SK-N-SH (cell line): ENCODE results near the gene PTDSS2. TPM values are rescaled to one million over a fixed set of nuclear protein-coding genes. Genes with fewer than 3 reads are reported as not detected.

ENCODE experiments used
- CTCF ChIA-PET: fragments of 300-600, 350-600 bp; formaldehyde crosslinking; extraction: SDS; loops from one replicate; lab custom pipeline; 2021; lab: Yijun Ruan, JAX
- POLR2A ChIA-PET: fragments of 350-600 bp; sonication (Branson Sonifier 250); formaldehyde crosslinking; extraction: SDS; loops from one replicate; lab custom pipeline; 2020; ENCODE audit warnings: antibody characterized with exemption, inconsistent platforms; lab: Yijun Ruan, JAX
- DNase-seq: peaks from one replicate; pipeline ENCODE4 v3.0.0; 2012
- H2AFZ ChIP-seq: fragments of 200-600 bp; sonication (generic); 2 replicates; pipeline ENCODE4 v1.8.1; 2016; ENCODE audit warnings: antibody characterized with exemption, mild to moderate bottlenecking, low read depth
- H3F3A ChIP-seq: fragments of 200-600 bp; sonication (generic); replicated peaks from 2 replicates; pipeline ENCODE3; 2016; ENCODE audit warnings: antibody characterized with exemption, mild to moderate bottlenecking; ENCODE audit not compliant: insufficient read depth
- H3K27ac ChIP-seq, 2 experiments: fragments of 200-500 bp in 1 of 2; fragments of 200-600 bp in 1 of 2; sonication (Bioruptor generic) in 1 of 2; sonication (generic), shearing (Covaris generic) in 1 of 2; 2 replicates each; pipeline versions ENCODE4 v1.5.1 to v1.6.1; 2014 to 2016; ENCODE audit warnings: low read depth in 2 of 2, inconsistent platforms in 1 of 2, low read length in 1 of 2, mild to moderate bottlenecking in 1 of 2, mixed read lengths in 1 of 2
- H3K27me3 ChIP-seq: fragments of 200-600 bp; sonication (generic), shearing (Covaris generic); 2 replicates; pipeline ENCODE4 v1.6.1; 2016; ENCODE audit warnings: mixed run types; ENCODE audit not compliant: insufficient read depth
- H3K36me3 ChIP-seq, 2 experiments: fragments of 200-500 bp in 1 of 2; fragments of 200-600 bp in 1 of 2; sonication (Bioruptor generic) in 1 of 2; sonication (generic) in 1 of 2; replicated peaks in 1 of 2; 2 replicates each; pipeline versions ENCODE3 to v1.5.1; 2014 to 2016; ENCODE audit warnings: low read length in 1 of 2, mild to moderate bottlenecking in 1 of 2; ENCODE audit not compliant: insufficient read depth in 2 of 2, control insufficient read depth in 1 of 2
- H3K4me1 ChIP-seq, 2 experiments: fragments of 200-500 bp in 1 of 2; fragments of 200-600 bp in 1 of 2; sonication (Bioruptor generic) in 1 of 2; sonication (generic), shearing (Covaris generic) in 1 of 2; 2 replicates each; pipeline versions ENCODE4 v1.5.1 to v1.6.1; 2014 to 2016; ENCODE audit warnings: low read depth in 1 of 2, low read length in 1 of 2, mixed run types in 1 of 2; ENCODE audit not compliant: insufficient read depth in 2 of 2, control insufficient read depth in 1 of 2
- H3K4me2 ChIP-seq: fragments of 200-600 bp; sonication (generic), shearing (Covaris generic); 2 replicates; pipeline ENCODE4 v1.6.1; 2017; ENCODE audit warnings: mixed run types
- H3K4me3 ChIP-seq, 2 experiments: fragments of 200-500 bp in 1 of 2; fragments of 200-600 bp in 1 of 2; sonication (Bioruptor generic) in 1 of 2; sonication (generic), shearing (Covaris generic) in 1 of 2; 2 replicates each; pipeline versions ENCODE4 v1.5.1 to v1.8.1; 2014 to 2016; ENCODE audit warnings: low read depth in 2 of 2, inconsistent platforms in 1 of 2, low read length in 1 of 2, mild to moderate bottlenecking in 1 of 2, mixed read lengths in 1 of 2, moderate library complexity in 1 of 2
- H3K79me2 ChIP-seq: fragments of 200-600 bp; sonication (generic); 2 replicates; pipeline ENCODE4 v1.8.1; 2017; ENCODE audit warnings: mild to moderate bottlenecking; ENCODE audit not compliant: insufficient read depth
- H3K9ac ChIP-seq: fragments of 200-600 bp; sonication (generic); 2 replicates; pipeline ENCODE4 v1.6.1; 2017; ENCODE audit warnings: mixed run types
- H3K9me2 ChIP-seq: fragments of 200-600 bp; sonication (generic); 2 replicates; pipeline ENCODE4 v1.6.1; 2017; ENCODE audit warnings: mixed run types
- H3K9me3 ChIP-seq: fragments of 200-600 bp; sonication (generic); 2 replicates; pipeline ENCODE4 v1.6.1; 2017; ENCODE audit warnings: mixed run types, mild to moderate bottlenecking, moderate library complexity
- H4K20me1 ChIP-seq: fragments of 200-600 bp; sonication (generic); 2 replicates; pipeline ENCODE4 v1.6.1; 2017; ENCODE audit warnings: mild to moderate bottlenecking, mixed run types; ENCODE audit not compliant: insufficient read depth
- CHD2 ChIP-seq: fragments of 150-350 bp; IDR thresholded peaks from 2 replicates; pipeline ENCODE4 v1.6.1; 2018; ENCODE audit warnings: low read length; ENCODE audit not compliant: partially characterized antibody
- FOXM1 ChIP-seq: IDR thresholded peaks from 2 replicates; pipeline ENCODE4 v1.4.0; 2012; ENCODE audit warnings: low read depth, mild to moderate bottlenecking
- GABPA ChIP-seq: IDR thresholded peaks from 2 replicates; pipeline ENCODE4 v1.4.0; 2012; ENCODE audit warnings: low read depth, mild to moderate bottlenecking
- MXI1 ChIP-seq: IDR thresholded peaks from 2 replicates; pipeline ENCODE4 v1.6.1; 2012; ENCODE audit warnings: mild to moderate bottlenecking, low read depth, low read length, improper control_type of control experiment
- NFIC ChIP-seq: IDR thresholded peaks from 2 replicates; pipeline ENCODE4 v1.4.0; 2012; ENCODE audit warnings: borderline replicate concordance
- NRF1 ChIP-seq: IDR thresholded peaks from 2 replicates; pipeline ENCODE4 v1.6.1; 2012; ENCODE audit warnings: low read depth, mild to moderate bottlenecking, low read length
- POLR2AphosphoS5 ChIP-seq: IDR thresholded peaks from 2 replicates; pipeline ENCODE4 v1.6.1; 2012; ENCODE audit warnings: low read depth, low read length
- RCOR1 ChIP-seq: fragments of 150-350 bp; IDR thresholded peaks from 2 replicates; pipeline ENCODE4 v1.6.1; 2017; ENCODE audit warnings: antibody characterized with exemption, low read length
- REST ChIP-seq: IDR thresholded peaks from 2 replicates; pipeline ENCODE4 v1.6.1; 2012; ENCODE audit warnings: mild to moderate bottlenecking, low read depth, low read length, moderate library complexity
- USF1 ChIP-seq: IDR thresholded peaks from 2 replicates; pipeline ENCODE4 v1.4.0; 2012; ENCODE audit warnings: low read depth, borderline replicate concordance
- WGBS: methylation state at CpG from one replicate; pipeline ENCODE4 v1.1.6; 2017; ENCODE audit warnings: low lambda C conversion rate; 5-methylcytosine and 5-hydroxymethylcytosine counted together
- polyA plus RNA-seq, 3 experiments: library from polyadenylated mRNA; depleted of rRNA; stranded (reverse); fragments of >200 nt; gene quantifications; 2 replicates each; pipeline ENCODE4 v1.2.3, GENCODE V29; 2012
- TF ChIP-seq, protein P1 (sequence below): IDR thresholded peaks from 2 replicates; pipeline ENCODE4; 2012
- TF ChIP-seq, protein P2 (sequence below): IDR thresholded peaks from 2 replicates; pipeline ENCODE4 v1.4.0; 2012; ENCODE audit warnings: low read depth, borderline replicate concordance

PTDSS2 gene
- polyA plus RNA-seq, 1 of the 3 experiments (the other 2 are of a cell fraction), result 28.6 TPM

- TF ChIP-seq, protein P1, sequence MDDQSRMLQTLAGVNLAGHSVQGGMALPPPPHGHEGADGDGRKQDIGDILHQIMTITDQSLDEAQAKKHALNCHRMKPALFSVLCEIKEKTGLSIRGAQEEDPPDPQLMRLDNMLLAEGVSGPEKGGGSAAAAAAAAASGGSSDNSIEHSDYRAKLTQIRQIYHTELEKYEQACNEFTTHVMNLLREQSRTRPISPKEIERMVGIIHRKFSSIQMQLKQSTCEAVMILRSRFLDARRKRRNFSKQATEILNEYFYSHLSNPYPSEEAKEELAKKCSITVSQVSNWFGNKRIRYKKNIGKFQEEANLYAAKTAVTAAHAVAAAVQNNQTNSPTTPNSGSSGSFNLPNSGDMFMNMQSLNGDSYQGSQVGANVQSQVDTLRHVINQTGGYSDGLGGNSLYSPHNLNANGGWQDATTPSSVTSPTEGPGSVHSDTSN, result no peak
- no peak for TF ChIP-seq USF1
- TF ChIP-seq NFIC, result no peak
- no peak for TF ChIP-seq MXI1
- no peak for TF ChIP-seq REST
- TF ChIP-seq, protein P2, sequence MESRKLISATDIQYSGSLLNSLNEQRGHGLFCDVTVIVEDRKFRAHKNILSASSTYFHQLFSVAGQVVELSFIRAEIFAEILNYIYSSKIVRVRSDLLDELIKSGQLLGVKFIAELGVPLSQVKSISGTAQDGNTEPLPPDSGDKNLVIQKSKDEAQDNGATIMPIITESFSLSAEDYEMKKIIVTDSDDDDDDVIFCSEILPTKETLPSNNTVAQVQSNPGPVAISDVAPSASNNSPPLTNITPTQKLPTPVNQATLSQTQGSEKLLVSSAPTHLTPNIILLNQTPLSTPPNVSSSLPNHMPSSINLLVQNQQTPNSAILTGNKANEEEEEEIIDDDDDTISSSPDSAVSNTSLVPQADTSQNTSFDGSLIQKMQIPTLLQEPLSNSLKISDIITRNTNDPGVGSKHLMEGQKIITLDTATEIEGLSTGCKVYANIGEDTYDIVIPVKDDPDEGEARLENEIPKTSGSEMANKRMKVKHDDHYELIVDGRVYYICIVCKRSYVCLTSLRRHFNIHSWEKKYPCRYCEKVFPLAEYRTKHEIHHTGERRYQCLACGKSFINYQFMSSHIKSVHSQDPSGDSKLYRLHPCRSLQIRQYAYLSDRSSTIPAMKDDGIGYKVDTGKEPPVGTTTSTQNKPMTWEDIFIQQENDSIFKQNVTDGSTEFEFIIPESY, result no peak
- TF ChIP-seq CHD2, result no peak
- no peak for TF ChIP-seq FOXM1
- TF ChIP-seq POLR2AphosphoS5, result no peak
- TF ChIP-seq NRF1, result no peak
- TF ChIP-seq GABPA, result no peak
- TF ChIP-seq RCOR1, result no peak
- TF ChIP-seq, all 33 proteins: peak for 0
- H3K36me3 ChIP-seq, result no peaks in the 10 kb centered on the region
- no peaks in the 10 kb centered on the region for H3K9me3 ChIP-seq
- peaks cover 6 to 33% of the 10 kb centered on the region in 2 experiments; a peak in 2 of 4 replicates for H3K4me1 ChIP-seq
- ChIA-PET POLR2A (no interaction called here), CTCF (interaction anchor here (3.1 to 6.5 kb wide), 2 partner anchors 40 to 50 kb away, joined by 31 to 77 read pairs; no protein-coding TSS in a partner anchor)
- no peak overlapping the region for H3K4me3 ChIP-seq
- 87% methylated on average over 7 of the region's 7 CpGs for WGBS
- peaks cover 8% of the 10 kb centered on the region for H4K20me1 ChIP-seq
- H3K9me2 ChIP-seq, result no peaks in the 10 kb centered on the region
- no peak overlapping the region for H3K27ac ChIP-seq
- H3K27me3 ChIP-seq, result no peaks in the 10 kb centered on the region
- no peak overlapping the region for H3K4me2 ChIP-seq
- H3K9ac ChIP-seq, result no peak overlapping the region
- no peak overlapping the region for H2AFZ ChIP-seq
- DNase-seq, result no peak
- peaks cover 29% of the 10 kb centered on the region for H3K79me2 ChIP-seq
- H3F3A ChIP-seq, result peaks cover 10% of the 10 kb centered on the region
Measured at GRCh38 chr11:446891-447290, 3.2 kb upstream of the PTDSS2 start.
